Lower leg skin (tissue), 4 donors: ENCODE data around the gene GATA5. TPM values are rescaled to one million over a fixed set of nuclear protein-coding genes. Genes with fewer than 3 reads are reported as not detected.

ENCODE experiments used
- DNase-seq, 2 donors: peaks; one replicate each; pipeline ENCODE4 v3.0.0-alpha.2; 2019; ENCODE audit warnings: low spot score in 2 of 2
- H3K4me3 ChIP-seq: fragments of 200-600 bp; sonication (generic); 2 replicates; pipeline ENCODE4 v1.5.1; 2017; ENCODE audit warnings: mild to moderate bottlenecking, low read depth; ENCODE audit not compliant: poor library complexity, severe bottlenecking
- POLR2A ChIP-seq, 2 donors: fragments of 450-650 bp; IDR thresholded peaks; one replicate each; pipeline ENCODE4 v1.6.1; 2016 to 2017; ENCODE audit warnings: antibody characterized with exemption in 2 of 2, mild to moderate bottlenecking in 1 of 2, moderate library complexity in 1 of 2
- WGBS, 2 donors: methylation state at CpG; one replicate each; pipeline ENCODE4 v1.1.5; 2018; 5-methylcytosine and 5-hydroxymethylcytosine counted together
- intact Hi-C: fragments of 100-400 bp; cut with DNase I; formaldehyde crosslinking; loops from one replicate; pipeline ENCODE4 v1.15.0; 2023; ENCODE audit warnings: low total_unique reads
- total RNA-seq, 4 donors: library from RNA; depleted of rRNA; stranded (reverse); fragments of >200 nt; gene quantifications; one replicate each; pipeline ENCODE4 v1.1.0, GENCODE V29; 2016
- TF ChIP-seq, protein P1 (sequence below), 3 donors: fragments of 450-650 bp; IDR thresholded peaks; one replicate each; pipeline ENCODE4 v1.5.1; 2016; ENCODE audit warnings: antibody characterized with exemption in 3 of 3, mild to moderate bottlenecking in 3 of 3, moderate library complexity in 2 of 3

The GATA5 gene
- total RNA-seq, 4 donors from 2014 or later = 1.1 to 2.4 (median 1.6) TPM; not detected in 1

DNA sequence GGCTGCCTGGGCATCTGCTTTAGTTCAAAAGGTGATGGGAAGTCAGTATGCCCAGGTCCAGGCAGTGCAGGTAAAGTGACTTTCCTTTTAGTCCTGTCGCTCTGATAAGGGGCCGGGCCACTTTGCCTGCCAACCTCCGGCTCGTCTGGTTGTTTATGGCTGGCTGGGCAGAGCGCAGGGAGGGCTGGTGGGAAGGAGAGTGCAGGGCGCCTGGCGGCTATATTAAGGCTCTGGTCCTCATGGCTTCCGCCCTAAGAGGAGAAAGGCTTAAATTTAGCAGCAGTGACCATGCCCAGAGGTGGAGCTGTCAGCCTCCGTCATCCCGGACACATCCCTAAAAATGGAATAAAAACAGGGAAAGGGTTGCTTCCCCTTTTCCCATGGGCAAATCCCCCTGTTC is 14.6 kb downstream of the GATA5 start:
- 33 to 47% methylated on average over 9 to 10 of the region's 10 CpGs for WGBS, 2 donors
- TF ChIP-seq, protein P1, sequence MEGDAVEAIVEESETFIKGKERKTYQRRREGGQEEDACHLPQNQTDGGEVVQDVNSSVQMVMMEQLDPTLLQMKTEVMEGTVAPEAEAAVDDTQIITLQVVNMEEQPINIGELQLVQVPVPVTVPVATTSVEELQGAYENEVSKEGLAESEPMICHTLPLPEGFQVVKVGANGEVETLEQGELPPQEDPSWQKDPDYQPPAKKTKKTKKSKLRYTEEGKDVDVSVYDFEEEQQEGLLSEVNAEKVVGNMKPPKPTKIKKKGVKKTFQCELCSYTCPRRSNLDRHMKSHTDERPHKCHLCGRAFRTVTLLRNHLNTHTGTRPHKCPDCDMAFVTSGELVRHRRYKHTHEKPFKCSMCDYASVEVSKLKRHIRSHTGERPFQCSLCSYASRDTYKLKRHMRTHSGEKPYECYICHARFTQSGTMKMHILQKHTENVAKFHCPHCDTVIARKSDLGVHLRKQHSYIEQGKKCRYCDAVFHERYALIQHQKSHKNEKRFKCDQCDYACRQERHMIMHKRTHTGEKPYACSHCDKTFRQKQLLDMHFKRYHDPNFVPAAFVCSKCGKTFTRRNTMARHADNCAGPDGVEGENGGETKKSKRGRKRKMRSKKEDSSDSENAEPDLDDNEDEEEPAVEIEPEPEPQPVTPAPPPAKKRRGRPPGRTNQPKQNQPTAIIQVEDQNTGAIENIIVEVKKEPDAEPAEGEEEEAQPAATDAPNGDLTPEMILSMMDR (IDR thresholded peaks at IDR 0.05) = no peak
- TF ChIP-seq POLR2A (IDR thresholded peaks at IDR 0.05) = no peak
- H3K4me3 ChIP-seq = no peak overlapping the region
- intact Hi-C loops = loop anchor here (5.0 to 10.0 kb wide), 2 partner anchors 279 to 534 kb away; partner anchors contain the start of gene MTG2
- no peak for DNase-seq

DNA sequence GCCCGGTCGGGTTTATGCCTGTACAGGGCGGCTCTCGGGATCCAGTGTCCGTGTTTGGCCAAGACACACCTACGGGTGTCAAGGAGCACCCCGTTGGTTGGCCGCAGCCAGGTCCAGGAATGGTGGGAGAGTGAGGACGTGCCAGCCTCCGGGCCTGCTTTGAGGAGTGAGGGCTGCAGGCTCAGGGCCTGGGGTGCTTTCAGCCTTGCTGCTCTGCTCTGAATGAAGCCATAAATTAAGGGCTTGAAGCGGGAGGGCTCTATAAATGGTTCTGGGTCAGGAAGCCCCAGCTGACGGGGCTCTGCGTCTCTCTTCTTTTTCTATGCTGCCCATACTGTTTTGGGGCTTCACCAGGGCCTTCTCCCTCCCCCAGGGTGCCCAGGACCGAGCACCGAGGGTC is 15.1 kb downstream of the GATA5 start:
- TF ChIP-seq, protein P1 (IDR thresholded peaks at IDR 0.05) = no peak
- TF ChIP-seq POLR2A (IDR thresholded peaks at IDR 0.05) = no peak

DNA sequence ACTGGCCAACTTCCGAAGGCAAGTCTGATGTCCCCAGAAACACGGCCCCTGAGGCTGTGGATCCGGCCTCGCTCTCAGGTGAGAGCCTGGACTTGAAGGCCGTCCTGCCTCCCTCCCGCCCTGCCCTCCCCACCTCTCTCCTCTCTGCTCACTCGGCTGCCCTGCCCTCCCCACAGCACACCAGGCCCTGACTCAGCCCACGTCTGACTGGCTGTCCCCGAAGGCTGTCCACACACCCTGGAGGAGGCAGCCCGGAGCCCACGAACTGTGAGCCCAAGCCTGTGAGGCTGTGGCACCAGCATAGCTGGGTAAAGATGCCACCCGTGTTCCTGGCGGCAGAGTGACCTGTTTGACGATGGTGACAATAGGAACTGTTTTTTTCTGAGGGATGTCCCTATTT is 16.3 kb downstream of the GATA5 start:
- TF ChIP-seq, protein P1 (IDR thresholded peaks at IDR 0.05) = no peak
- TF ChIP-seq POLR2A (IDR thresholded peaks at IDR 0.05) = no peak
- intact Hi-C loops = no loop called here
- no peak overlapping the region for H3K4me3 ChIP-seq
- 60 to 69% methylated on average over 12 to 14 of the region's 14 CpGs for WGBS, 2 donors
- DNase-seq = no peak

More for the DNA sequence above, 15.1 kb downstream of the GATA5 start:
- 55 to 66% methylated on average over 14 to 15 of the region's 15 CpGs for WGBS, 2 donors
- no peak overlapping the region for H3K4me3 ChIP-seq
- no peak for DNase-seq
- intact Hi-C loops = loop anchor here (5.0 to 10.0 kb wide), 2 partner anchors 278 to 534 kb away; partner anchors contain the start of gene MTG2

DNA sequence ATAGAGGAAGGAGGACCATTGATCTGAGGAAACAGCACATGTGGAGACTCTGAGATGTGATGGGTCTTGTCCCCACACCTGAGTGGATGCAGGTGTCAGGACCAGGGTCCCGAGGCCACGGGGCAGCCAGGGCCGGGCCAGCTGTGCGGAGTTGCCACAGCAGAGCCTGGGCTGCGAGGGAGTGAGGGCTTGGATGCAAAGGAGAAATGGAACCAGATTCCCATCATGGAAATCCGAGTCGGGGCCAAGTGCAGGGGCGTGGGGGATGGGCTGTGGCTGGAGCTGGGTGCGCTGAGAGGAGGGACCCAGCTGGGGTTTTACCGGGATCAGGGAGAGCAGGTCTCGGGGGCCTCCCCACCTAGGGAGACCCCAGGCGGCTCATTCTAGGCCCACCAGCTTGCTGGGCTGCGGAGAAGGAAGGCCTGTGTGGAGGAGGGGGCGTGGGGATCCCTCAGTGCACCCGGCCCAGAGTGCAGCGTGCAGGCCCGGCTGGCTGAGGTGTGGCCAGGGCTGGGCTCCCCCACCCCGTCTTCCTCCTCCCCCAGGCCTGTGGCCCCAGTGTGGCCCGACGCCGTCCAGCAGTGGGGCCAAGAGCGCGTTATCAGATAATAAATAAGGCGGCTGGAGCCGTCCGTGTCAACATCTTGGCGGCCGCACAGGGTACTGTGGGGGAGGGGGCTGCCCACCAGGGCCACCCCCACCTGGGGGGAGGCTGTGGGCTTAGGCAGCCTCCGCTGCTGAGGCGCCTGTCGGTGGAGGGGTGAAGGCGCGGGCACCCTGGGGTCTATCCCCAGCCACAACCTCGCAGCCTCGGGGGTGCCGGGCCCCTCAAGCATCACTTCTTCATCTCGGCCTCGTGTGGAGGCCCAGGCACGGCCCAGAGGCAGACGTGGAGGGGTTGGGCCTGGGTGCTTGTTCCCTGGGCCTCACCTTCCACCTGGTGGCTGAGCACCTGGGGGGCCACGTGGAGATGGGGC is 17.2 kb downstream of the GATA5 start:
- no peak for DNase-seq
- no peak overlapping the region for H3K4me3 ChIP-seq
- TF ChIP-seq POLR2A (IDR thresholded peaks at IDR 0.05) = no peak
- TF ChIP-seq, protein P1 (IDR thresholded peaks at IDR 0.05) = no peak
- intact Hi-C loops = no loop called here
- WGBS, 2 donors = 57 to 64% methylated on average over 30 to 33 of the region's 41 CpGs

DNA sequence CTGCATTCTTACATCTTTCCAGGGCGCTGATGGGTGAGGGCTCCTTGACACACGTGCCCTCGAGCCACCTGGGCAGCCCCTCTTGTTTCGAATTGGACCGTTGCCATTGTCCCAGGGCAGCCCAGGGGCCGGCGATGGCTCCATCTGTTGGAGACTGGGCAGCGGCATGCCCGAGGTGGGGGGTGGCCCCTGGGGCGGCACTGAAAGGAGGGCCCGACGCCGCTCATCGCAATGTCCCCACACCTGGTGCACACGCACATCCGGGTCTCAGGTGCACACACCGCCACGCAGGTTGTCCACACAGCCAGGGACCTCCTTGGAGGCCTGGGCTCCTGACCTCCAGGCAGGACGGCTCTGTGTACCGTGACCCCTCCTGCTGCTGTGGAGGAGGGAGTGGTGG is 18.0 kb downstream of the GATA5 start:
- WGBS, 2 donors = 77 to 81% methylated on average over 19 to 20 of the region's 20 CpGs
- H3K4me3 ChIP-seq = no peak overlapping the region
- intact Hi-C loops = no loop called here
- no peak for DNase-seq
- TF ChIP-seq, protein P1 (IDR thresholded peaks at IDR 0.05) = no peak
- TF ChIP-seq POLR2A (IDR thresholded peaks at IDR 0.05) = no peak
